K562 (cell line): Measurements from ENCODE around the gene SORCS1.

Experiments
- CCAR2 ChIP-seq: fragments of 200-400 bp; formaldehyde crosslinking; IDR thresholded peaks from 2 replicates; pipeline ENCODE4 v1.6.1; 2017; ENCODE audit warnings: mild to moderate bottlenecking, low read depth, low read length
- CHD4 ChIP-seq: fragments of 200-600 bp; sonication (generic); IDR thresholded peaks from 3 replicates; pipeline ENCODE4 v1.6.1; 2012; ENCODE audit warnings: low read depth, mild to moderate bottlenecking, mixed read lengths, low read length, inconsistent platforms; ENCODE audit not compliant: insufficient read depth, insufficient replicate concordance, poor library complexity, severe bottlenecking
- CTCF ChIP-seq, 3 experiments: IDR thresholded peaks in 2 of 3; conservative IDR thresholded peaks in 1 of 3; 2 replicates each; pipeline ENCODE4 v1.5.1; 2011 to 2012; ENCODE audit warnings: low read length in 3 of 3, mild to moderate bottlenecking in 3 of 3, control low read depth in 2 of 3, improper control_type of control experiment in 1 of 3, inconsistent platforms in 1 of 3, low read depth in 1 of 3, mixed read lengths in 1 of 3, moderate library complexity in 1 of 3; ENCODE audit not compliant: insufficient read depth in 2 of 3
- POLR2A ChIP-seq: fragments of 450-650 bp; conservative IDR thresholded peaks from 2 replicates; pipeline ENCODE4 v1.6.1; 2016
- RAD21 ChIP-seq, 2 experiments: fragments of 250-450 bp in 1 of 2; fragments of 450-650 bp in 1 of 2; sonication (Bioruptor Pico) in 1 of 2; formaldehyde crosslinking in 1 of 2; IDR thresholded peaks in 1 of 2; conservative IDR thresholded peaks in 1 of 2; 2 replicates each; pipeline versions ENCODE4 v1.4.0 to v1.8.0; 2020 to 2022; ENCODE audit warnings: mild to moderate bottlenecking in 2 of 2, moderate library complexity in 1 of 2
- RBFOX2 ChIP-seq: fragments of 200-400 bp; formaldehyde crosslinking; IDR thresholded peaks from 2 replicates; pipeline ENCODE4 v1.6.1; 2017; ENCODE audit warnings: low read depth, mild to moderate bottlenecking, low read length, moderate library complexity
- ZBTB26 ChIP-seq: fragments of 450-650 bp; formaldehyde crosslinking; IDR thresholded peaks from 2 replicates; pipeline ENCODE4 v1.4.0; 2022; ENCODE audit warnings: missing genetic modification characterization

GRCh38 chr10:106576534-106576933 is 588.0 kb downstream of the SORCS1 start:
- TF ChIP-seq POLR2A (no peak), ZBTB26 (no peak), RAD21 (CRISPR knock-in tag; conservative IDR thresholded peaks at IDR 0.05 in 1 of 2, IDR thresholded peaks at IDR 0.05 in 1 of 2) (no peak), CHD4 (no peak), CCAR2 (no peak), CTCF (IDR thresholded peaks at IDR 0.05 in 2 of 3, conservative IDR thresholded peaks at IDR 0.05 in 1 of 3; ENCODE audit: insufficient read depth in 2 of 3, low read depth in 1 of 3, low read length in 3 of 3) (no peak), RBFOX2 (no peak)
